Uterus (tissue), 2 donors: ENCODE measurements around the gene PRXL2A.

Experiments
- CTCF ChIP-seq, 4 experiments: fragments of 200-600 bp in 2 of 4; fragments of 450-650 bp in 2 of 4; sonication (generic) in 2 of 4; IDR thresholded peaks; one replicate each; pipeline ENCODE4 v1.5.1; 2016 to 2019; ENCODE audit warnings: antibody characterized with exemption in 4 of 4, mild to moderate bottlenecking in 2 of 4, moderate library complexity in 1 of 4
- POLR2A ChIP-seq, 2 donors: fragments of 450-650 bp; IDR thresholded peaks; one replicate each; pipeline ENCODE4 v1.6.1; 2016; ENCODE audit warnings: antibody characterized with exemption in 2 of 2, mild to moderate bottlenecking in 1 of 2, moderate library complexity in 1 of 2

- peak in 1 of 4 experiments; percentile 17 for TF ChIP-seq CTCF (IDR thresholded peaks at IDR 0.05)
- TF ChIP-seq POLR2A (IDR thresholded peaks at IDR 0.05) = peak; percentile 46 to 70
Observed at GRCh38 chr10:80453842-80454512, 45.6 kb downstream of the PRXL2A start, which contains the start of gene TSPAN14.
